NB4 (cell line): ENCODE results near the gene MOCOS.

Source experiments
- DNase-seq: peaks from one replicate; pipeline ENCODE4 v3.0.0; 2010; ENCODE audit warnings: low read depth
- H3K4me3 ChIP-seq: one replicate; pipeline ENCODE4 v1.5.1; 2011; ENCODE audit warnings: mild to moderate bottlenecking, low read depth, low read length, moderate library complexity
- CTCF ChIP-seq: IDR thresholded peaks from one replicate; pipeline ENCODE4 v1.5.1; 2012; ENCODE audit warnings: low read depth, low read length
- MAX ChIP-seq: IDR thresholded peaks from 2 replicates; pipeline ENCODE4 v1.6.1; 2011; ENCODE audit warnings: low read depth, low read length
- MYC ChIP-seq: IDR thresholded peaks from 2 replicates; pipeline ENCODE4 v1.6.1; 2011; ENCODE audit warnings: low read depth, low read length
- POLR2A ChIP-seq: IDR thresholded peaks from 2 replicates; pipeline ENCODE4 v1.6.1; 2011; ENCODE audit warnings: mild to moderate bottlenecking; ENCODE audit not compliant: insufficient read length; ENCODE audit errors: extremely low read depth

Gene MOCOS

GRCh38 chr18:36186461-36187192, 670 bp upstream of the MOCOS start:
- peak overlapping the region; percentile 16 for H3K4me3 ChIP-seq
- DNase-seq: no peak
- TF ChIP-seq MYC (no peak), CTCF (no peak), POLR2A (no peak), MAX (no peak)

- TF ChIP-seq MAX (no peak), MYC (no peak), CTCF (no peak)
- no peak for DNase-seq
- no peak overlapping the region for H3K4me3 ChIP-seq
Observed at GRCh38 chr18:36187826-36188721, 777 bp downstream of the MOCOS start.

GRCh38 chr18:36188916-36189315, 1.6 kb downstream of the MOCOS start:
- no peak overlapping the region for H3K4me3 ChIP-seq
- TF ChIP-seq CTCF: no peak
- no peak for TF ChIP-seq POLR2A
- TF ChIP-seq MAX: no peak
- TF ChIP-seq MYC: no peak
- no peak for DNase-seq

GRCh38 chr18:36189486-36189885, 2.2 kb downstream of the MOCOS start:
- no peak for DNase-seq
- no peak overlapping the region for H3K4me3 ChIP-seq
- no peak for TF ChIP-seq CTCF

GRCh38 chr18:36191286-36191685, 4.0 kb downstream of the MOCOS start:
- no peak for DNase-seq
- TF ChIP-seq MYC: no peak
- no peak for TF ChIP-seq CTCF
- TF ChIP-seq MAX: no peak
- no peak for TF ChIP-seq POLR2A
- no peak overlapping the region for H3K4me3 ChIP-seq
